GM12878 (cell line): ENCODE results near the gene MYO3B. TPM values are rescaled to one million over a fixed set of nuclear protein-coding genes. Genes with fewer than 3 reads are reported as not detected.

Experiments
- ATAC-seq: fragments of 200-7000 bp; cut with Tn5 transposase; 3 replicates; pipeline ENCODE4 v1.9.1; 2020; ENCODE audit warnings: mild to moderate bottlenecking, moderate library complexity
- BruUV-seq: library from RNA; stranded (reverse); fragments of 400-500 nt; replicated peaks from 2 replicates; lab custom pipeline; 2021; lab: Mats Ljungman, UMichigan
- CTCF ChIA-PET: fragments of 300-600 bp; sonication (Branson Sonifier 250); formaldehyde crosslinking; extraction: SDS; loops from one replicate; lab custom pipeline; 2021; ENCODE audit warnings: inconsistent platforms; lab: Yijun Ruan, JAX
- POLR2A ChIA-PET: fragments of 350-600 bp; formaldehyde crosslinking; extraction: SDS; loops from one replicate; lab custom pipeline; 2021; ENCODE audit warnings: inconsistent platforms; lab: Charles Lee
- RAD21 ChIA-PET: fragments of 300-600 bp; sonication (Branson Sonifier 250); formaldehyde crosslinking; loops from one replicate; lab custom pipeline; 2023; ENCODE audit warnings: antibody characterized with exemption; ENCODE audit not compliant: unreplicated experiment; lab: Charles Lee
- SMC1A ChIA-PET: fragments of 300-600 bp; sonication (Branson Sonifier 250); formaldehyde crosslinking; loops from one replicate; lab custom pipeline; 2023; ENCODE audit not compliant: unreplicated experiment, uncharacterized antibody; lab: Charles Lee
- DNase-seq: peaks from one replicate; pipeline ENCODE4 v3.0.0-alpha.2; 2011; ENCODE audit warnings: low read depth, low spot score
- FAIRE-seq: peaks from 3 replicates; lab custom pipeline; 2011; peaks lifted over from hg19 to GRCh38; lab: Jason Lieb, UNC
- H2AFZ ChIP-seq: 2 replicates; pipeline ENCODE4 v1.6.0; 2011; ENCODE audit warnings: low read depth, low read length, control low read depth; ENCODE audit not compliant: control insufficient read depth
- H3K27ac ChIP-seq: 2 replicates; pipeline ENCODE4 v1.5.1; 2011; ENCODE audit warnings: control low read depth; ENCODE audit not compliant: control insufficient read depth, insufficient read depth
- H3K27me3 ChIP-seq, 2 experiments: replicated peaks in 1 of 2; 2 replicates each; pipeline versions ENCODE4 v1.6.0 to v1.6.1; 2011; ENCODE audit warnings: low read length in 1 of 2; ENCODE audit not compliant: control insufficient read depth in 2 of 2, insufficient read depth in 2 of 2
- H3K36me3 ChIP-seq, 2 experiments: 2 replicates each; pipeline ENCODE4 v1.5.1; 2011; ENCODE audit warnings: low read length in 1 of 2; ENCODE audit not compliant: control insufficient read depth in 2 of 2, insufficient read depth in 2 of 2
- H3K4me1 ChIP-seq: 2 replicates; pipeline ENCODE4 v1.6.1; 2011; ENCODE audit warnings: mild to moderate bottlenecking, low read length, moderate library complexity, mixed read lengths; ENCODE audit not compliant: control insufficient read depth, insufficient read depth
- H3K4me2 ChIP-seq: 2 replicates; pipeline ENCODE4 v1.6.0; 2011; ENCODE audit warnings: control low read depth; ENCODE audit not compliant: control insufficient read depth, insufficient read depth
- H3K4me3 ChIP-seq: fragments of 200-600 bp; sonication (generic); 2 replicates; pipeline ENCODE4 v1.5.1; 2016
- H3K79me2 ChIP-seq: 2 replicates; pipeline ENCODE4 v1.6.0; 2011; ENCODE audit warnings: low read length; ENCODE audit not compliant: control insufficient read depth, insufficient read depth
- H3K9ac ChIP-seq: 2 replicates; pipeline ENCODE4 v1.8.0; 2011; ENCODE audit warnings: low read length, control low read depth, mixed read lengths; ENCODE audit not compliant: control insufficient read depth, insufficient read depth
- H3K9me3 ChIP-seq: replicated peaks from 3 replicates; pipeline ENCODE4 v1.5.1; 2011; ENCODE audit warnings: mild to moderate bottlenecking, low read length; ENCODE audit not compliant: control insufficient read depth, insufficient read depth
- H4K20me1 ChIP-seq: 2 replicates; pipeline ENCODE4 v1.6.0; 2011; ENCODE audit not compliant: control insufficient read depth, insufficient read depth
- ATF7 ChIP-seq: fragments of 450-650 bp; IDR thresholded peaks from 2 replicates; pipeline ENCODE4 v1.6.1; 2016; ENCODE audit warnings: low read depth, mild to moderate bottlenecking
- BHLHE40 ChIP-seq, 2 experiments: fragments of 450-650 bp in 1 of 2; IDR thresholded peaks; 2 replicates each; pipeline ENCODE4 v1.6.1; 2011 to 2017; ENCODE audit warnings: low read depth in 2 of 2, borderline replicate concordance in 1 of 2, improper control_type of control experiment in 1 of 2, low read length in 1 of 2, mild to moderate bottlenecking in 1 of 2
- BMI1 ChIP-seq: fragments of 450-650 bp; IDR thresholded peaks from 2 replicates; pipeline ENCODE4 v1.6.1; 2016; ENCODE audit warnings: mild to moderate bottlenecking, moderate library complexity, borderline replicate concordance
- NFYB ChIP-seq: IDR thresholded peaks from 2 replicates; pipeline ENCODE4 v1.6.1; 2011; ENCODE audit warnings: low read depth, mild to moderate bottlenecking, low read length, improper control_type of control experiment, moderate library complexity; ENCODE audit not compliant: insufficient read depth
- PML ChIP-seq: IDR thresholded peaks from 2 replicates; pipeline ENCODE4 v1.6.1; 2012; ENCODE audit warnings: low read length, inconsistent platforms
- POLR2AphosphoS5 ChIP-seq: IDR thresholded peaks from 2 replicates; pipeline ENCODE4 v1.6.1; 2011; ENCODE audit warnings: mild to moderate bottlenecking, low read length, inconsistent platforms
- RAD21 ChIP-seq: IDR thresholded peaks from 2 replicates; pipeline ENCODE4 v1.6.1; 2011; ENCODE audit warnings: mild to moderate bottlenecking, low read depth, low read length, moderate library complexity; ENCODE audit not compliant: insufficient read depth
- SMAD5 ChIP-seq: IDR thresholded peaks from 2 replicates; pipeline ENCODE4 v1.6.1; 2016; ENCODE audit warnings: antibody characterized with exemption, low read depth
- SUPT20H ChIP-seq: IDR thresholded peaks from 2 replicates; pipeline ENCODE4 v1.6.1; 2011; ENCODE audit warnings: low read depth, mild to moderate bottlenecking, low read length, moderate library complexity, borderline replicate concordance; ENCODE audit not compliant: control insufficient read depth
- WRNIP1 ChIP-seq: IDR thresholded peaks from 2 replicates; pipeline ENCODE4 v1.6.1; 2011; ENCODE audit warnings: low read depth, low read length, improper control_type of control experiment, borderline replicate concordance
- YBX1 ChIP-seq: fragments of 450-650 bp; IDR thresholded peaks from 2 replicates; pipeline ENCODE4 v1.6.1; 2016; ENCODE audit warnings: antibody characterized with exemption
- ZBED1 ChIP-seq: IDR thresholded peaks from 2 replicates; pipeline ENCODE4 v1.6.1; 2016; ENCODE audit warnings: borderline replicate concordance
- ZNF384 ChIP-seq: IDR thresholded peaks from 2 replicates; pipeline ENCODE4 v1.6.1; 2012; ENCODE audit warnings: low read depth, mild to moderate bottlenecking, low read length, improper control_type of control experiment, borderline replicate concordance
- WGBS: methylation state at CpG from one replicate; pipeline ENCODE4 v1.1.6; 2016; ENCODE audit warnings: low lambda C conversion rate; ENCODE audit not compliant: insufficient replicate concordance, insufficient coverage; ENCODE audit errors: missing lambda C conversion rate; 5-methylcytosine and 5-hydroxymethylcytosine counted together
- in situ Hi-C: fragments of 300-500 bp; cut with MboI; formaldehyde crosslinking; loops from 9 replicates; pipeline ENCODE4 v1.14.3; 2018; ENCODE audit warnings: mixed read lengths
- intact Hi-C: fragments of 100-400 bp; cut with micrococcal nuclease; formaldehyde crosslinking; loops from one replicate; pipeline ENCODE4 v1.14.2; 2022; ENCODE audit not compliant: unreplicated experiment
- polyA plus RNA-seq, 11 experiments: library from polyadenylated mRNA; depleted of rRNA in 4 of 11; unstranded in 6 of 11; stranded (reverse) in 5 of 11; fragments of >200 nt; fragmentation: Nextera tagmentation in 4 of 11; fragmentation: Illumina TruSeq in 1 of 11; extraction: Ambion mirVana in 4 of 11; extraction: Trizol in 1 of 11; gene quantifications; 1 replicate in 1 of 11; 2 replicates in 10 of 11; pipeline versions ENCODE4 v1.2.1 to v1.2.3, GENCODE V29; 2011 to 2016; ENCODE audit warnings: inconsistent platforms in 2 of 11, missing spikeins in 2 of 11, low read depth in 1 of 11
- total RNA-seq, 4 experiments: library from RNA; depleted of rRNA in 3 of 4; stranded (reverse); fragments of >200 nt in 3 of 4; fragmentation: Illumina TruSeq in 1 of 4; extraction: Trizol in 1 of 4; gene quantifications; 2 replicates each; pipeline versions ENCODE4 v1.2.1 to v1.2.3, GENCODE V29; 2013 to 2021
- TF ChIP-seq, protein P1 (sequence below): fragments of 450-650 bp; formaldehyde crosslinking; IDR thresholded peaks from 2 replicates; pipeline ENCODE4 v1.4.0; 2022; ENCODE audit warnings: mild to moderate bottlenecking, moderate library complexity
- TF ChIP-seq, protein P2 (sequence below): fragments of 150-350 bp; IDR thresholded peaks from 2 replicates; pipeline ENCODE4 v1.6.1; 2014; ENCODE audit warnings: mild to moderate bottlenecking, low read depth, low read length

MYO3B gene
- total and polyA plus RNA-seq, 10 of the 15 experiments (the other 5 are each of a cell fraction or from before 2014, with no cell fraction given), result 1.1 to 7.1 (median 2.1) TPM

DNA sequence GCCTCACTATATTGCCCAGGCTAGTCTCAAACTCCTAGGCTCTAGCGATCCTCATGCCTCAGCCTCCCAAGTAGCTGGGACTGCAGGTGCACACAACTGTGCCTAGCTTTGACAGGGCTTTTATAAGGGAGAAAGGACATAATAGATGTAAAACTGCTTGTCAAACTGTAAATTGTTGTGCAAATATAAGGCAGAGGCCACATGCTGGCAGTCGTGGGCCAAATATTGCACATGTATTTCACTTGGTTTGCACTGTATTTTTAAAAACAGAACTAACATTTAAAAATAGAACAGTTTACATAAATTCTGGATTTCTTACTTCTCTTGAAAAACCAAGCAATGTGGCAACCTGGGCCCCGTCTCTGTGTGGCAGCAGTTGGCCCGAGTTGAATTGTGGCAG lies 31.2 kb upstream of the MYO3B start (continued):
- TF ChIP-seq NFYB (no peak), POLR2AphosphoS5 (no peak), RAD21 (peak; percentile 56), SUPT20H (no peak), BHLHE40 (IDR thresholded peaks at IDR 0.05; ENCODE audit: borderline replicate concordance in 1 of 2, low read depth in 2 of 2, low read length in 1 of 2) (no peak)
- TF ChIP-seq, protein P1, sequence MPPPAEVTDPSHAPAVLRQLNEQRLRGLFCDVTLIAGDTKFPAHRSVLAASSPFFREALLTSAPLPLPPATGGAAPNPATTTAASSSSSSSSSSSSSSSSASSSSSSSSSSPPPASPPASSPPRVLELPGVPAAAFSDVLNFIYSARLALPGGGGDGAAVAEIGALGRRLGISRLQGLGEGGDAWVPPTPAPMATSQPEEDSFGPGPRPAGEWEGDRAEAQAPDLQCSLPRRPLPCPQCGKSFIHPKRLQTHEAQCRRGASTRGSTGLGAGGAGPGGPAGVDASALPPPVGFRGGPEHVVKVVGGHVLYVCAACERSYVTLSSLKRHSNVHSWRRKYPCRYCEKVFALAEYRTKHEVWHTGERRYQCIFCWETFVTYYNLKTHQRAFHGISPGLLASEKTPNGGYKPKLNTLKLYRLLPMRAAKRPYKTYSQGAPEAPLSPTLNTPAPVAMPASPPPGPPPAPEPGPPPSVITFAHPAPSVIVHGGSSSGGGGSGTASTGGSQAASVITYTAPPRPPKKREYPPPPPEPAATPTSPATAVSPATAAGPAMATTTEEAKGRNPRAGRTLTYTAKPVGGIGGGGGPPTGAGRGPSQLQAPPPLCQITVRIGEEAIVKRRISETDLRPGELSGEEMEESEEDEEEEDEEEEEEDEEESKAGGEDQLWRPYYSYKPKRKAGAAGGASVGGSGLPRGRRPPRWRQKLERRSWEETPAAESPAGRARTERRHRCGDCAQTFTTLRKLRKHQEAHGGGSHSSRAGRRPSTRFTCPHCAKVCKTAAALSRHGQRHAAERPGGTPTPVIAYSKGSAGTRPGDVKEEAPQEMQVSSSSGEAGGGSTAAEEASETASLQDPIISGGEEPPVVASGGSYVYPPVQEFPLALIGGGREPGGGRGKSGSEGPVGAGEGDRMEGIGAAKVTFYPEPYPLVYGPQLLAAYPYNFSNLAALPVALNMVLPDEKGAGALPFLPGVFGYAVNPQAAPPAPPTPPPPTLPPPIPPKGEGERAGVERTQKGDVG (CRISPR knock-in tag), result no peak

DNA sequence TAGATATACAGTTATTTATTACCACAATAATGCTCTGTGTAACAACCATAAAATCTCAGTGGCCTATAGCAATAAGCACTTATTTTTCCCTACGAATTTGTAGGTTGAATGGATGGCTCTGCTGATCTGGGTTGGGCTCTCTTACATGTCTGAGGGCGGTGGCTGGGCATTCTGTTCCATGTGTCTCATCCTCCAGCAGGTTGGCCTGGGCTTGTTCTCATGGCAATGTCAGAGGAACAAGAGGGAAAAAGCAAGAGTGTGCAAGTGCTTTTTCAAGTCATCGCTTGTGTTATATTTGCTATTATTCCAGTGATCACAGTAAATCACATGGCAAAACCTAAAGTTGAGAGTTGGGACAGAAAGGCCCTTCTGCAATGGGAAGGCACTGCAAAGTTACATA lies 30.4 kb upstream of the MYO3B start:
- Histone ChIP-seq H3K27me3 (no peaks in the 10 kb centered on the region), H3K4me2 (no peak overlapping the region), H3K9me3 (no peaks in the 10 kb centered on the region; the same call in 2 of the 3 replicates), H4K20me1 (no peaks in the 10 kb centered on the region), H3K27ac (no peak overlapping the region), H3K4me1 (peaks cover 21% of the 10 kb centered on the region), H2AFZ (no peak overlapping the region), H3K4me3 (no peak overlapping the region), H3K9ac (no peak overlapping the region), H3K79me2 (no peaks in the 10 kb centered on the region), H3K36me3 (no peaks in the 10 kb centered on the region)
- POLR2A ChIA-PET, result no interaction called here
- no TSS peak for BruUV-seq
- intact Hi-C loops, result no loop called here
- WGBS, result 68% methylated on average over 3 of the region's 3 CpGs
- FAIRE-seq (no peak), DNase-seq (no peak), ATAC-seq (no peak)
- CTCF ChIA-PET, result interaction anchor here (0.8 to 4.0 kb wide), 6 partner anchors 10 to 262 kb away, joined by 3 to 36 read pairs (median 9); no protein-coding TSS in a partner anchor
- in situ Hi-C loops, result no loop called here
- TF ChIP-seq BMI1, result no peak
- TF ChIP-seq WRNIP1, result no peak
- no peak for TF ChIP-seq ATF7
- TF ChIP-seq ZBED1, result no peak
- TF ChIP-seq, protein P2, sequence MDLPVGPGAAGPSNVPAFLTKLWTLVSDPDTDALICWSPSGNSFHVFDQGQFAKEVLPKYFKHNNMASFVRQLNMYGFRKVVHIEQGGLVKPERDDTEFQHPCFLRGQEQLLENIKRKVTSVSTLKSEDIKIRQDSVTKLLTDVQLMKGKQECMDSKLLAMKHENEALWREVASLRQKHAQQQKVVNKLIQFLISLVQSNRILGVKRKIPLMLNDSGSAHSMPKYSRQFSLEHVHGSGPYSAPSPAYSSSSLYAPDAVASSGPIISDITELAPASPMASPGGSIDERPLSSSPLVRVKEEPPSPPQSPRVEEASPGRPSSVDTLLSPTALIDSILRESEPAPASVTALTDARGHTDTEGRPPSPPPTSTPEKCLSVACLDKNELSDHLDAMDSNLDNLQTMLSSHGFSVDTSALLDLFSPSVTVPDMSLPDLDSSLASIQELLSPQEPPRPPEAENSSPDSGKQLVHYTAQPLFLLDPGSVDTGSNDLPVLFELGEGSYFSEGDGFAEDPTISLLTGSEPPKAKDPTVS, result no peak
- TF ChIP-seq YBX1, result no peak
- no peak for TF ChIP-seq PML
- no peak for TF ChIP-seq SMAD5
- no peak for TF ChIP-seq ZNF384
- RAD21 ChIA-PET, result interaction anchor here (0.9 to 4.8 kb wide), 7 partner anchors 9 to 214 kb away, joined by 3 to 36 read pairs (median 5); partner anchors contain the start of gene MYO3B
- SMC1A ChIA-PET, result interaction anchor here (0.6 to 8.1 kb wide), 8 partner anchors 9 to 144 kb away, joined by 3 to 162 read pairs (median 4); no protein-coding TSS in a partner anchor
